ENCODE data around the gene NHP2.

NHP2 gene

GRCh38 chr5:178114325-178115135 lies 39.2 kb downstream of the NHP2 start:
- no peak for DNase-seq (ENCODE audit: low read depth, low spot score)

GRCh38 chr5:178113841-178114324 lies 39.8 kb downstream of the NHP2 start:
- no peak for DNase-seq (ENCODE audit: low read depth, low spot score)

- no peak for DNase-seq (ENCODE audit: low read depth, low spot score)
Observed at GRCh38 chr5:178113141-178113787, 40.4 kb downstream of the NHP2 start, which contains the start of gene N4BP3. Gene N4BP3 (plus strand): TSS chr5:178113532. CDS start chr5:178119584, 6,052 bp downstream.

GRCh38 chr5:178112545-178112944 lies 41.1 kb downstream of the NHP2 start:
- no peak for DNase-seq (ENCODE audit: low read depth, low spot score)

- DNase-seq (ENCODE audit: low read depth, low spot score), result no peak
Observed at GRCh38 chr5:178111925-178112324, 41.8 kb downstream of the NHP2 start.

- DNase-seq (ENCODE audit: low read depth, low spot score), result no peak
Observed at GRCh38 chr5:178110511-178110910, 43.2 kb downstream of the NHP2 start.

GRCh38 chr5:178108966-178109365 lies 44.7 kb downstream of the NHP2 start:
- no peak for DNase-seq (ENCODE audit: low read depth, low spot score)

- no peak for DNase-seq (ENCODE audit: low read depth, low spot score)
Observed at GRCh38 chr5:178108446-178108845, 45.2 kb downstream of the NHP2 start.

GRCh38 chr5:178107756-178108310 lies 45.9 kb downstream of the NHP2 start:
- DNase-seq (ENCODE audit: low read depth, low spot score), result no peak

GRCh38 chr5:178106556-178107239 lies 47.0 kb downstream of the NHP2 start:
- DNase-seq (ENCODE audit: low read depth, low spot score), result no peak

GRCh38 chr5:178106086-178106485 lies 47.6 kb downstream of the NHP2 start:
- no peak for DNase-seq (ENCODE audit: low read depth, low spot score)

- no peak for DNase-seq (ENCODE audit: low read depth, low spot score)
Observed at GRCh38 chr5:178104492-178104891, 49.2 kb downstream of the NHP2 start.

GRCh38 chr5:178103612-178104011 lies 50.1 kb downstream of the NHP2 start:
- no peak for DNase-seq (ENCODE audit: low read depth, low spot score)

Data from smooth muscle cell of the brain vasculature (primary cell).